SH-SY5Y (cell line): ENCODE results near the gene KBTBD12.

Experiments used
- GATA2 ChIP-seq: IDR thresholded peaks from 2 replicates; pipeline ENCODE4 v1.6.1; 2011; ENCODE audit warnings: mild to moderate bottlenecking, low read depth, low read length
- GATA3 ChIP-seq: IDR thresholded peaks from 2 replicates; pipeline ENCODE4 v1.6.1; 2011; ENCODE audit warnings: low read depth, mild to moderate bottlenecking, low read length, moderate library complexity

DNA sequence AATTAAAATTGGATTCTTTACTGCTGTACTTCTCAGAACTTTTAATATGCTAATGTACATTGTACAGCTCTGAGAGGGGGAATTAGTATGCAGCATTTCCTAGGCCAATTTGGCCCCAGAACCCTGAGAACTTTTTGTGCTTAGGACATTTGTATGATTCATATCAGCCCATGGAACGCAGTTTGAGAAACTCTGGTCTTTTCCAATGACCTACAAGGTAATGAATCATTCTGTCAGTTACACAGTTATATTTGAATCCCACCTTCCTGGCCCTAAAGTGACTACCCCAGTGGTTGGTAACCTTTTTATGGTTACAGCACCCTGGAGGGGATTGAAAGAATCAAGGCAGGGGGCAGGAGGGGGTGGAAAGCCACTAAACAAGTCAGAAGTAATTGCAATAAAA, 25.6 kb upstream of the KBTBD12 start:
- no peak for TF ChIP-seq GATA2
- TF ChIP-seq GATA3: no peak
